ENCODE measurements around the gene MRPS30.
"Not testable (repeated sequence)": the region's sequence is repeated elsewhere in the genome, so short reads cannot be mapped to it uniquely, and the experiment has no call there.

The MRPS30 gene

DNA sequence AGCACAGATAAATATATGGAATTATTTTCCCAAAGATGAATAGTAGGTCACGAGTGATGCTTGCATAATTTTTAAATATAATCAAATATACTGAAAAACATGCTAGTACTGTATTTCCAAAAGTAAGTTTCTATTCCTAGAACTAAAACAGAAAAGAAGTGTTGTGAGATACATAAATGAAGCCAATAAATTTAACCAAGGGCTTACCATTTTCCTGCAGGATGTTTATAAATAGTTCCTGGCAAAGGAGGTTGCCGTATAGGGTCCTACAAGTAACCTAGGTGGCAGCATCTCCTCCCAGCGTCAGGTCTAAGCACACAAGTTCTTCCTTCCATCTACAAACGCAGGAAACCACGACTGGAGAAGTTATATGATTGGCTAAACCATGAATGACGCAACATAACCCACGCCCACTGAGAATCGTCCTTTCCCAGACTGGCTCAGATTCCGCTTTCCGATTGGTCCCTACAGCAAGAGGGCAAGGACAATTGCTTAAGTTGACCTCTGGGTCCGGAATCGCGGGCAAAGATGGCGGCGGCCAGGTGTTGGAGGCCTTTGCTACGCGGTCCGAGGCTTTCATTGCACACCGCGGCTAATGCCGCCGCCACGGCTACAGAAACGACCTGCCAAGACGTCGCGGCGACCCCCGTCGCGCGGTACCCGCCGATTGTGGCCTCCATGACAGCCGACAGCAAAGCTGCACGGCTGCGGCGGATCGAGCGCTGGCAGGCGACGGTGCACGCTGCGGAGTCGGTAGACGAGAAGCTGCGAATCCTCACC is at the start of gene MRPS30:
Gene MRPS30, plus strand, starts transcription at position 513 of the 780 bp plus-strand sequence. Its CDS starts 16 bp downstream, at position 529.
- peak; percentile 96 for DNase-seq

DNA sequence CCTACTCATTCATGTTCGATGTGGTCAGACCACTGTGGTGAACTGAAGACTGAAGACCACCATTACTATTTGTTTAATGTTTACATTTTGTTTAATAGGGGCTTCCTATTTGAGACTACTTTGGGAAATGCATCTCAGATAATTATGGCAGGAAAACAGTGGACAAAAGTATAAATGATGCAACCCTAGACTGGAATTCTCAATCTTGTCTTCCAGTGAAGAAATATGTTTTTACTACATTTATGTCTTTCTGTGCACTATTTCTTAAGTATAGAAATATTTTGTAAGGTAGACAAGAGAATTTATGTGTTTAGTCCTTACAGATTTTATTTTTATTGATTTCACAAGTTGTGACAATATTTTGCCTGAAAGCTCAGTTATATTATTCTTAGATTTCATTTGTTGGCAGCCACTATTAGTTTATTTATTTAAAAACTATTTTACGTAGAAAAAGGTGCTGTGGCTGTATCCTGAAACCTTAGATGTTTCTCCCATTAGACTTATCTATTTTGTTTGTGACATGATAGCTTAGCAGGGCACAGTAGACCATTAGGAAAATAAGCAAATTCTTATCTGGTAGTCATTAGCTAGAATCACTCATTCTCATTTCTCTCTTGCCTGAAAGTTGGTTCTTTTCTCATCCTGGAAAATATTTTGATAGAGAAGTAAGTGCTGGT is 39.4 kb upstream of the MRPS30 start:
- no peak for DNase-seq

- DNase-seq = no peak
These were observed 38.9 kb upstream of the MRPS30 start for GRCh38 chr5:44769877-44770209.

DNA sequence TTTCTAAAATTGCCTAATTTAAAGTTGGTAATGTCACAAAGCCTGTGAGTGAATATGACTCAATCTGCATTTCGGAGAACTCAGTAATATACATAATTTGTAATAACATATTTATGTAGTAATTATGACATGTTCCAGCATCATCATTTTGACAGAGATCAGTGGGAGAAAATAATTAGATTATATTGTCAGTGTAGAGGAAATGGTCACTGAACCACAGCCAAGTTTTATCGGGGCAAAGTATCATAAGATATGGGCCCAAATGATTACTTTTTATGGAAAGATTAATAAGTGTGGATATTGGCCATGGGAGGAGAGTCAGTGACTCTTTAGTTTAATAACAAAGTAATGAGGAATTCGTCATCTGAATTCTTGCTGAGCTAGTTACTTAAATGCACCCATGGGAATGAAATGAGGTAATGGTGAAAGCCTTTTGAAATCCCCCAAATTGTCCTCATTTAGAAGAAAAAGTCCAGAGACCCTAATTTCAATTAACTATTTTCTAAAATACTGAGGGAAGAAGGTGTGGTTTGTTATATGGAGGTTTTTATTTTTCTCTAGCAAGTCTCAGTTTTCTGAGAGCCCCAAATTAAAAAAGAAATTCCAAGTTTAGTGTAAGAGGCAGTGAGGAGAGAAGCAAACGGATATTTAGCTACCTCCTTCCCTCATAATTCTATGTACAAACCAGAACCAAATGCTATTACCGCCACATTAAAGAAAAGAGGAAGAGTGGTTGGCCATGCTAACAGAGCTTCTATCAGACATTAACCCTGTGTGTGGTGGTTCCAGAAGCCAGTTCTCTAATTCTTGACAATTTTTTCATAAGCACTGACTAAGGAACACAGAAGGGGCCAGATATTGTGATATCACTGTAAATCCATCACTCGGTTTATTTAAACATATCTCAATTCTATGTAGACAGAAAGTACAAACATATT is 37.7 kb upstream of the MRPS30 start:
- no peak for DNase-seq

GRCh38 chr5:44772397-44772796 is 36.4 kb upstream of the MRPS30 start:
- DNase-seq = not testable (repeated sequence)

DNA sequence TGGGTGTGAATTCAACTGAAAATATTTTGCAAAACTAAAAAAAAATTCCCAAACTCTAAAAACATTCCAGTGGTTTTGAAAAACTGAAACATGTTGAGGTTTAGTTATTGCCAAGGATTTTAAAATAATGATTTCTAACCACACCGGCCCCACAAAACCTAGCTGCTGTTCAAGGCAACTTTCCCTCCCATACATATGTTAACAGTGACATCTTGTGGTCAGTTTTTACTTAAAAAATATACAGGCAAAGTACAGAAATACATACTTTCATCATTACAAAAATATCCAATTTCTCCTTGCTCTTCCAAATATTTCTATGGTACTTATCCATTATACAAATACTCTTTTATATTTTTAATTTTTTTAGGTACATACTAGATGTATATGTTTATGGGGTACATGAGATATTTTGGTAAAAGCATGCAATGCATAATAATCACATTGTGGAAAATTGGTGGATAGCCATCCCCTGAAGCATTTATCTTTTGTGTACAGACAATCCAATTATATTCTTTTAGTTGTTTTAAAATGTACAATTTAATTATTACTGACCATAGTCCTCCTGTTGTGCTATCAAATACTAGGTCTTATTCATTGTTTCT is 34.4 kb upstream of the MRPS30 start:
- DNase-seq = peak; percentile 41

- DNase-seq = no peak
These were observed 29.6 kb upstream of the MRPS30 start for GRCh38 chr5:44779167-44779566.

DNA sequence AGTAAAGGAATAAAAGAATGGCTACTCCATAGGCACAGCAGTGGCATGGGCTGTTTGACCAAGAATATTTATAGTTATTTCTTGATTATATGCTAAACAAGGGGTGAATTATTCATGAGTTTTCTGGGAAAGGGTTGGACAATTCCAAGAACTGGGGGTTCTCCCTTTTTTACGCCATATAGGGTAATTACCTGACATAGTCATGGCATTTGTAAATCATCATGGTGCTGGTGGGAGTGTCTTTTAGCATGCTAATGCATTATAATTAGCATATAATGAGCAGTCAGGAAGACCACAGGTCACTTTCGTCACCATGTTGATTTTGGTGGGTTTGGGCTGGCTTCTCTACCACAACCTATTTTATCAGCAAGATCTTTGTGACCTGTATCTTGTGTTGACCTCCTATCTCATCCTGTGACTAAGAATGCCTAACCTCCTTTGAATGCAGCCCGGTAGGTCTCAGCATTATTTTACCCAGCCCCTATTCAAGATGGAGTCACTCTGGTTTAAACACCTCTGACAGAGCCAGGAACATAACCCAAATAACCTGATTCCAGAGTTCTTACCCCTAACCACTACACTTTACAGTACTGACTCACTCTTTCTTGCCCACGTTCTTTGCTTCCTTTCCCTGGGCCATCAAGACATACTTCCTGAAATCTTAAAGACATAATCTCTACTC is 25.0 kb upstream of the MRPS30 start:
- DNase-seq = no peak

GRCh38 chr5:44787731-44788130 is 21.0 kb upstream of the MRPS30 start:
- DNase-seq = no peak

DNA sequence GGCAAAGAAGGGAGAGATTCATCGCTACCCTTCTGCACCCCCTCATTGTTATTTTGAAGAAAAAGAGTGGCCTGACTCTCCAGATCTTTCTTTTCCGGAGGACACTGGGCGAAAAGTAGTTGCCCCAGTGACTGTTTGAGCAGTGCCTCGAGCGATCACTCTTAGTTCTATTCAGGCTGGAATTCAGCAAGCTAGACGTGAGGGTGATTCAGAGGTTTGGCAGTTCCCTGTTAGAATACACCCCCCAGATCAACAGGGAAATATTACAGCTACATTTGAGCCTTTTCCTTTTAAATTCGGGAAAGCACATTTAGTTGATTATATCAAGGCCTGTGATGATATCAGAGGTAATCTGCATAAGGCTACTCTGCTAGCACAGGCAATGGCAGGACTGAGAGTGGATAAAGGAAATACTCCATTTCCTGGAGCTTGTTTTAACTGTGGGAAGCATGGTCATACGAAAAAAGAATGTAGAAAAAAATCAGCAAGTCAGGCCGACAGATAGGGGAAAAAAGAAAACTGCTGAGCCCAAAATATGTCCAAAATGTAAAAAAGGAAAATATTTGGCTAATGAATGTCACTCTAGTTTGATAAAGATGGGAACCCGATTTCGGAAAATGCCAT is 19.3 kb upstream of the MRPS30 start:
- DNase-seq = not testable (repeated sequence)

GRCh38 chr5:44792031-44792673 is 16.6 kb upstream of the MRPS30 start:
- DNase-seq = not testable (repeated sequence)

GRCh38 chr5:44794371-44794770 is 14.4 kb upstream of the MRPS30 start:
- DNase-seq = no peak

DNA sequence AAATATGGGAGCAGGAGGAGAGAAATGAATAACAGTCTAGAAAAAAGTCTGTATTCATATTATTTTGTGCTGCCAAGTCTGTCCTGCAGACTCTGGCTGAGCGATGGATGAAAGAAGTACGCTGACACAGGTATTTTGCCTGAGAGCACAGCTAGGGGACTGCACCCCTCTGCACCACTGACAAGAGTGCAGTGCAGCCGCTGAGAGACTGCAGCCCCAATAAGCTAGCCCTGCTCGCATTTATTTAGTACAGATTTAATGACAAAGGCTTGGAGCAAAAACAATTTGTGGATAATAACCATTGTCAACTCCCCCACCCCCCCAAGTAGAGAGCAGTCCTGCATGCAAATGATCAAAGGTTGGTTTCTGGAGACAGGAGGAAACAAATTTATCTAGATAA is 13.3 kb upstream of the MRPS30 start:
- DNase-seq = no peak

DNA sequence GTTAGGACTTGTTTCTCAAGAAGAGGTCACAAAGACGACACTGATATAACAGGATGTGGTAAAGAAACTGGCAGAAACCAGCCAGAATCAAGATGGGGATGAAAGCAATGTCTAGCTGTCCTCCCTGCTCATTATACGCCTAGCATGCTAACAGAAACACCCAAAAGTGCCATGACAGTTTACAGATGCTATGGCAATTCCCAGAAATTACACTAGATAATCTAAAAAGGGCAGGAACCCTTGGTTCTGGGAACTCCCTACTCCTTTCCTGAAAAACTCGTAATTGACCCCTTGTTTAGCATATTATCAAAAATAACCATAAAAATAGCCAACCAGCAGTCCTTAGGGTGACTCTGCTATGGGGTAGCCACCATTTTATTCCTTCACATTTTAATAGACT is 10.9 kb upstream of the MRPS30 start:
- DNase-seq = no peak

DNA sequence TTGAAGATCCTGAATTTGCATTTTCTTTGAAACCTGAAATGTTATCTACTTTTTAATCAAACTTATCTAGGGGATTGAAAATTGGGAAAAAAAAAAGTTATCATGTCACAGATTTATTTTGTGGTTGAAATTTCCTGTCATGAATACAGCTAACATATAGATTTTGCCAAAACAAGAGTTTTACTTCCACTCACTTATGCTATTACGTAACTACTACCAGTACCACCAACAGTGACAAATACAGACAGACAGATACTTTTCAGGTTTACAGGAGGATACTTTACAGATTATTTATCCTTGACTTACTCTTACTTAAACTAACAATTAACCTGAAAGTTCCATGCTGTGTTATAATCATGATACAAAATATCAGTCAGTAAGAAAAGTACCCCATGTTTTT is 6.8 kb upstream of the MRPS30 start:
- no peak for DNase-seq

DNA sequence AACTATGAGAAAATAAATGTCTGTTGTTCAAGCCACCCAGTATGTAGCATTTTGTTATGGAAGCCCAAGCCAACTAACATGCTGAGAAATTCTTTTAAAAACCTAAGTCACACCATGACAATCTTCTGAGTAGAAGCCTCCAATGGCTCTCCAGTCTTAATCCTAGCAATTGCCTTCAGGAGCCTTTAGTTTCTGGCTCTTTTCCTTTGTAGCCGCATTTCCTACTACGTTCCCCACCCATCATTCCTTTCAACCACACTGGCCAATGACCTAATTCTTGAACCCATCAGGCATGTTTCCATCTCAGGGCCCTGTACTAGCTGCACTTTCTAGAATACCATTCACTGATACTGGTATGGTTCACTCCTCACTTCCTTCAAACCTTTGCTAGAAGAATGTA is 2.1 kb upstream of the MRPS30 start:
- no peak for DNase-seq

DNA sequence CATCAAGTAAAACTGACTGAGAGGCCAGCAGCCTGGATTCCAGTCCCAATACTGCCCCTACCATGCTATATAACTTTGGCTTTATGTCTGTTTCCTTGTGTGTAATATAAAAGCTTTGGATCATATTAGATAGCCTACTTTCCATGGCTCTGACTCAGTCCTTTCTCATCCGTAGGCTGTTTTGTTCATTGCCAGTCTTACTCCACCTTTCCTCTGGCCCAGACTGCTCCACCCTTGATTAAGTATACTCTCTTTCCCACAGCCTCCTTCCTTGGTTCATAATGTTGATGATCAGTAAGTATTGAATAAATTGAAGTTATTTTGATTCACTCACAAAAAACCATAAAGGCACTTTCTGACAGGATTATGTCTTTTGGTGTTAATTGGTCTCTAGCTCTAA is 1.5 kb upstream of the MRPS30 start:
- DNase-seq = no peak

DNA sequence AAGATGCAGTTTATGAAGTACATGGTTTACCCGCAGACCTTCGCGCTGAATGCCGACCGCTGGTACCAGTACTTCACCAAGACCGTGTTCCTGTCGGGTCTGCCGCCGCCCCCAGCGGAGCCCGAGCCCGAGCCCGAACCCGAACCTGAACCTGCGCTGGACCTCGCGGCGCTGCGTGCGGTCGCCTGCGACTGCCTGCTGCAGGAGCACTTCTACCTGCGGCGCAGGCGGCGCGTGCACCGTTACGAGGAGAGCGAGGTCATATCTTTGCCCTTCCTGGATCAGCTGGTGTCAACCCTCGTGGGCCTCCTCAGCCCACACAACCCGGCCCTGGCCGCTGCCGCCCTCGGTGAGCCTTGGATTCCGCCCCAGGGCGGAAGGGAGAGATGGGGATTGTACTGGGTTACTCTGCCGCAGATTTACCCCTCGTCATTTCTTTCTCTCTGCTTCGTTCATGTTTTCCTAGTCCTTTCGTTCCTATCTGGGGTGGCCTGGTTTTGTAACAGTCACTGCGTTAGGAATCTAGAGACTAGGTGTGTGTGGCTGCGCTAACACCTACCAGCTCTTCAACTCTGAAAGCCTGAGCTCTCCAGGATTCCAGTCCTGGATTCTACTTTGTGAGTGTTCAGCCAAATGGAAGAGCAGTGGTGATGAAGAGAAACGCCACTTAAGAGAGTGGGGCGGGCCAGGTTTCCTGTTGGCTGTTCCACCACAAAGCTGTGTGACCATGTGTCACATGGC is 638 bp downstream of the MRPS30 start:
- no peak for DNase-seq

GRCh38 chr5:44809956-44810420 is 1.2 kb downstream of the MRPS30 start:
- no peak for DNase-seq

DNA sequence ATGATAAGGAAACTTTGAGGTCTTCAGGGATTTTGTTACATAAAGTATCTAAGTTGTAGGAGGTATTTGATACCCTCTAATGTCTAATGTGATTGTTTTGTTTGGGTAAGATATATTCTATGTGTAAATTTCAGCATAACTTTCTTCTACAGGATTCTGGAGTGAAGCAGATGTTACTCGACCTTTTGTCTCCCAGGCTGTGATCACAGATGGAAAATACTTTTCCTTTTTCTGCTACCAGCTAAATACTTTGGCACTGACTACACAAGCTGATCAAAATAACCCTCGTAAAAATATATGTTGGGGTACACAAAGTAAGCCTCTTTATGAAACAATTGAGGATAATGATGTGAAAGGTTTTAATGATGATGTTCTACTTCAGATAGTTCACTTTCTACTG is 6.0 kb downstream of the MRPS30 start:
- no peak for DNase-seq

- no peak for DNase-seq
These were observed 12.4 kb downstream of the MRPS30 start for GRCh38 chr5:44821164-44821563.

Data from NCI-H1436 (cell line).